ENCODE data around the gene MICAL3.

MICAL3 gene

DNA sequence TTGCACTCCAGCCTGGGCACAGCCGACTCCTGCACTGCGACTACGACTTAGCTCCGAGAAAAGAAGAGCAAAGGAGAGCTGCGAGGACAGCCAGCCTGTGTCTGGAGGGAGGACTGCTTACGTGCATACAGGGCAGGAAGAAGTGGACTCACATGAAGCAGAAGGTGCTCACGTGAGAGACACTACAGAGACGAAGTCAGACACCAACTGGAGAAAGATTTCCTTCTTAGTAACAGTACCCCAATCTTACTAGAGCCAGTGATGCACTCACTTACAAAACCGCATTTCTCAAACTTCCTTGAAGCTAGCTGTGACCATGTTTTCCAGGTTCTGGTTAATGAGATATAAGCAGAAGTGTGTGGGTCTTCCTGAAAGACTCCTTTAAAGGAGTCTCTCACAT, 67.7 kb downstream of the MICAL3 start:
- Histone ChIP-seq H3K9ac (ENCODE audit: low read depth, low read length) (no peak overlapping the region), H3K9me3 (ENCODE audit: control insufficient read depth, insufficient read depth, low read length) (no peaks in the 10 kb centered on the region), H3K4me1 (ENCODE audit: insufficient read depth, low read length) (no peaks in the 10 kb centered on the region), H3K36me3 (ENCODE audit: insufficient read depth, low read length) (no peaks in the 10 kb centered on the region)

DNA sequence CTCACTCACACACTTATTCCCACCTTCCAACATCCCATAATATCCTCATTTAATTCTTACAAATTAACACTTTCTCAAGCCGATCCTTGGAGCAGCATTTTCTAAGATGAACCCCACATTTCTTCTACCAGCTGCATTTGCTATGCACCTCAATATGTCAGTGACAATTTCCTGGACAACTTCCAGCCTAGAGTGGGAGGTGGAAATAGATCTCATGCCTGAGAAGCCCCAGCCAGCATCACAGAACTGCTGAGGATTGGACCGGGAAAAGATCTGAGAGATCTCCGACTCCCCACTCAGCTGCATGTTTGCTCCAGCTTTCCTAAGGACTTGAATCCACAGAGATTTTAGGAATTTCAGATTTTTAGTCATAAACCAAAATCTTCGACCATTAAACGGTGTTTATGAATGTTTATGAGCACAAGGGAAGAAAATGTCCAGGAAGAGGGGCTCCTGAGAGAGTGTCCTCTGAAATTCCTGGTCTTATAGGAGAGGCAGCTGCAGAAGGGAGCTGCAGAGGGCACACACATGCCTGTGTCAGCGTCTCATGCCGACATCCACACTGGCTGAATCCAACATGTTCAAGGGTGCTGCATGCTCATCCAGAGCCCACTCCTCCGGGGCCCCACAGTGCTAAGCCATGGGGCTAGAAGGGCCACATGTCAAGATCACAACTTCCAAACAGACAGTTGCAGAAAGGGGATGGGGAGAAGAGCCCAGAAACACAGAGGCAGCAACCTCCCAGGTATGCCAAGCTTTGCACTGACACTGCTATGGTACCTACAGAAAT, 68.6 kb downstream of the MICAL3 start:
- Histone ChIP-seq H3K36me3 (ENCODE audit: insufficient read depth, low read length) (no peaks in the 10 kb centered on the region), H3K9ac (ENCODE audit: low read depth, low read length) (no peak overlapping the region), H3K4me1 (ENCODE audit: insufficient read depth, low read length) (no peaks in the 10 kb centered on the region), H3K9me3 (ENCODE audit: control insufficient read depth, insufficient read depth, low read length) (no peaks in the 10 kb centered on the region)

DNA sequence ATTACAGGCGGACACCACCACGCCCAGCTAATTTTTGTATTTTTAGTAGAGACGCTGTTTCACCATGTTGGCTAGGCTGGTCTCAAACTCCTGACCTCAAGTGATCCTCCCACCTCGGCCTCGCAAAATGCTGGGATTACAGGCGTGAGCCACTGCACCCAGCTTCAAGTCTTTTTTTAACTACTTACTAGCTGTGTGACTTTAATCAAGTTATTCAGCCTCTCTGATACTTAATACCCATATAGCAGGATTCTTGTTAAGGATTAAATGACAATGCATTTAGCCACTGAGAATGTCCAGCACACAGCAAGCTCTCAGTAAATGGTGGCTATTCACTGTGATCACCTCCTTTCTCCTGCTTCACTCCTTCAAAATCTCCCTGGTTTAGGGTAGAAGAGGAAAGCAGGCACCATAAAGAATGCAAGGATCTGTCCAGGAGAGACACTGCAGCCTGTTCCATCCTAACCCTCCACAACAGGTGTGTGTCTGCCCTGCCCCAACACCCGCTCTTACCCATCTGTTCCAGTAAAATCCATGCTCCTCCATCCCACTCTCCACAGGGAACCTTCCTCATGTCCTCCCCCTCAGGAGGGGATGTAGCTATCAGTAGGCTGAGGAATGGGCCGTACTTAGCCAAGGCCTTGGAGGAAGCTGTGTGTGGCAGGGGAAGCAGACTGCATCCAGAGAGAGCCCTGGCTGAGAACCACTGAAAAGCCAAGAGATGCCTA, 69.3 kb downstream of the MICAL3 start:
- no peaks in the 10 kb centered on the region for H3K4me1 ChIP-seq (ENCODE audit: insufficient read depth, low read length)
- no peaks in the 10 kb centered on the region for H3K36me3 ChIP-seq (ENCODE audit: insufficient read depth, low read length)
- H3K9me3 ChIP-seq (ENCODE audit: control insufficient read depth, insufficient read depth, low read length): no peaks in the 10 kb centered on the region
- no peak overlapping the region for H3K9ac ChIP-seq (ENCODE audit: low read depth, low read length)

DNA sequence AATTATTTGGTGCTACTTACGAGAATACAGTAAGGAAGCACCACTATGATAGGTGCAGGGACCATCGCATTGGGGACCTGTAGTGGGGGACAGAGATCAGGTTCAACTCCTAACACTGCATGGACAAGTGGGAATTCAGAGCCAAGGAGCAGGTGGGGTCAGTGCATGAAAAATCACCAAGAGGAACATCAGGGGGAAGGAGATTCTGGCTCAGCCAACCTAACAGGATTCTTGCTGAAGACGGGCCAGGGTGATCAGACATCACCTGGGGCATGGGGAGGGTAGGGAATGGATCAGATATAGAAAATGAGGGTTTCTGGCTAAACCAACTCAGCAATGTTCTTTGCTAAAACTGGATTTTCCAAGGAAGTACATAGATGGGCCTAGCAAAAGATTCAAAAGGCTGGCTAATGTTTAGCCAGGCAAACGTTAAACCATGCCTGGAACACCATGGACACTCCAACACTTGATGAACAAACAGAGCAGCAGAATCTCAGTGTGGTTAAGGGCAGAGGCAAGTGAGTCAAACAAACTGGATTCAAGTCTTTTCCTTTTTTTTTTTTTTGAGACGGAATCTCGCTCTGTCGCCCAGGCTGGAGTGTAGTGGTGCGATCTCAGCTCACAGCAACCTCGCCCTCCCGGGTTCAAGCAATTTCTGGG, 70.0 kb downstream of the MICAL3 start:
- Histone ChIP-seq H3K9me3 (ENCODE audit: control insufficient read depth, insufficient read depth, low read length) (no peaks in the 10 kb centered on the region), H3K4me1 (ENCODE audit: insufficient read depth, low read length) (no peaks in the 10 kb centered on the region), H3K9ac (ENCODE audit: low read depth, low read length) (no peak overlapping the region), H3K36me3 (ENCODE audit: insufficient read depth, low read length) (no peaks in the 10 kb centered on the region)

DNA sequence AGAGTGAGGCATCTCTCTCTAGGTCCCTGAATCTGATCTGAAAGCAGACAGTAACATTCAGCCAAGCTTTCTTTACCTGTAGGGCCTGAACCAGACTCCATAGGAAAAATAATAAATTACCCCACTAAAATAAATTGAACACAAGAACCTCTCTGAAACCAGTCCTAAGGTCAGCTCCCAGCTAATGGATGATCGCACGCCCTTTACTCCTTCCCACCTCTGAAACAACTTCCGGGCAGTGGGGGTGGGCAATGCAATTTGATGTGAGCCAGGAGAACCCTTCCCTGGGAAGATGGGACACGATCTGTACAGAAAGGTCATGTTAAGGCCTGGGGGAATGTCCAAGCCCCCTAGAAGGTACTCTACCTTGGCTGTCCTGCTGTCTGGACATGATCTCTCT, 71.2 kb downstream of the MICAL3 start:
- no peaks in the 10 kb centered on the region for H3K4me1 ChIP-seq (ENCODE audit: insufficient read depth, low read length)
- no peak overlapping the region for H3K9ac ChIP-seq (ENCODE audit: low read depth, low read length)
- H3K36me3 ChIP-seq (ENCODE audit: insufficient read depth, low read length): no peaks in the 10 kb centered on the region
- H3K9me3 ChIP-seq (ENCODE audit: control insufficient read depth, insufficient read depth, low read length): no peaks in the 10 kb centered on the region

DNA sequence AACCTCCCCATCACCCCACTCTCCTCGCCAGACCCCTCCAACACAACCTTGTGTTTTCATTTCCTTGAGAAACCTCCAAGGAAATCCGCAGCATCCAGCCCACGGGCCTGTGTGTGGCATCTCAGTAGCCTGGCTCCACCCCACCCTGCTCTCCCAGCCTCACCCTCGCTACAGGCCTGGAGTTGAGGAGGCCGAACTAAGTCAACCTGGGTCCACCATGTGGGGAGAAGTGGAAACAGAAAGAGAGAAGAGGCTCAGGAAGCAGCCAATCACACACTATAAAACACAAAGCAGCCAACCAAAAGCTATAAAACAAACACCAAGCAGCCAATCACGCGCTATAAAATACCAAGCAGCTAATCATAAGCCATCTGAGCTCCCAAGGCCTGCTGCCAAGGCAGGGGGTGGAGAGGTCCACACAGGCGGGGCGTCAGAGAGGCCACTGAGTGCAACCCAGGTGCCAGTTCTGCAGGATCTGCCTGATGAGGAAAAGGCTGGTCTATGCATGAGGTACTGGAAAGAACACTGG, 72.0 kb downstream of the MICAL3 start:
- no peaks in the 10 kb centered on the region for H3K4me1 ChIP-seq (ENCODE audit: insufficient read depth, low read length)
- H3K9me3 ChIP-seq (ENCODE audit: control insufficient read depth, insufficient read depth, low read length): no peaks in the 10 kb centered on the region
- no peak overlapping the region for H3K9ac ChIP-seq (ENCODE audit: low read depth, low read length)
- H3K36me3 ChIP-seq (ENCODE audit: insufficient read depth, low read length): no peaks in the 10 kb centered on the region

DNA sequence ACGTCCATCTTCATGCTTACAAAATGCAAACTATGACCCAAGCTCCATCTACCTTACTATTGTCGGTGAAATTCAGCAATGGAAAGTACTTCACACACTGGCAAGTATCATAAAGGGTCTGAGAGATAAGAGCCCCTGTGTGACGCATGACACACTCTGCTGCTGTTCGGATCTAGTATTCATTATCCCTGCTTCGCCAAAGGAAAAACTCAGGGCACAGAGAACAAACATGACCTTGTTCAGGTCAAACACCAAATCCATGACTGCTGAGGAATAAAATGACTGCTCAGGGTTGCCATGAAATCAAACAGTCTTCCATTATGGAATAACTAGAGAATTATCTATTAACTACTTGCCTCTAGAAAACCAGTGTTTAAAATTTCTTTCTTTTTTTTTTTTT, 73.0 kb downstream of the MICAL3 start:
- no peak overlapping the region for H3K9ac ChIP-seq (ENCODE audit: low read depth, low read length)
- no peaks in the 10 kb centered on the region for H3K36me3 ChIP-seq (ENCODE audit: insufficient read depth, low read length)
- H3K4me1 ChIP-seq (ENCODE audit: insufficient read depth, low read length): peaks cover 5% of the 10 kb centered on the region
- no peaks in the 10 kb centered on the region for H3K9me3 ChIP-seq (ENCODE audit: control insufficient read depth, insufficient read depth, low read length)

DNA sequence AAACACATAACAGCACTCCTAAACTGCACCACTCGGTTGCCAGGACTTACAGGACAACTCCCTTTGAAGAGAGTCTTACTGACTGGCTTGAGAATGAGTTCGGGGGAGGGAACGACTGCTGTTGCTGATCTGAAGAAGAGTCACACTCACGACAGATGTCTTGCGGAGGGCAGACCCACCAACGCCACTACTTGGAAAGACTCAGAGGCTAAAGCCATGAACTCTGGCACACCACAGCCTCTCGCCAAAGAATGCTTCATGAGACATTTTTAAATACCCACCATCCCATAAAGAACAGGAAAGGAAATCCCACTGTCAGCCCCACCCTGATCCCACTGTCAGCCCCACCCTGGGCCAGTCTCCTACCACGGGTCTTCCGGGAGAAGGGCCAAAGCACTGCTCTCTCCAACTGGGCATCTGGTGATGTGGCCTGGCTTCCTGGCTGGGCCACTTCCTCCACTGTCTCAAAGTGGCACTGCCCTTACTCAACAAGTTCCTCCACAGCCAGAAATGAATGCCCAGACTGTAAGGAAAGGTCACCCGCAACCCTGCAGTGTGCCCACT, 73.6 kb downstream of the MICAL3 start:
- Histone ChIP-seq H3K4me1 (ENCODE audit: insufficient read depth, low read length) (peaks cover 11% of the 10 kb centered on the region), H3K9me3 (ENCODE audit: control insufficient read depth, insufficient read depth, low read length) (no peaks in the 10 kb centered on the region), H3K9ac (ENCODE audit: low read depth, low read length) (no peak overlapping the region), H3K36me3 (ENCODE audit: insufficient read depth, low read length) (no peaks in the 10 kb centered on the region)

DNA sequence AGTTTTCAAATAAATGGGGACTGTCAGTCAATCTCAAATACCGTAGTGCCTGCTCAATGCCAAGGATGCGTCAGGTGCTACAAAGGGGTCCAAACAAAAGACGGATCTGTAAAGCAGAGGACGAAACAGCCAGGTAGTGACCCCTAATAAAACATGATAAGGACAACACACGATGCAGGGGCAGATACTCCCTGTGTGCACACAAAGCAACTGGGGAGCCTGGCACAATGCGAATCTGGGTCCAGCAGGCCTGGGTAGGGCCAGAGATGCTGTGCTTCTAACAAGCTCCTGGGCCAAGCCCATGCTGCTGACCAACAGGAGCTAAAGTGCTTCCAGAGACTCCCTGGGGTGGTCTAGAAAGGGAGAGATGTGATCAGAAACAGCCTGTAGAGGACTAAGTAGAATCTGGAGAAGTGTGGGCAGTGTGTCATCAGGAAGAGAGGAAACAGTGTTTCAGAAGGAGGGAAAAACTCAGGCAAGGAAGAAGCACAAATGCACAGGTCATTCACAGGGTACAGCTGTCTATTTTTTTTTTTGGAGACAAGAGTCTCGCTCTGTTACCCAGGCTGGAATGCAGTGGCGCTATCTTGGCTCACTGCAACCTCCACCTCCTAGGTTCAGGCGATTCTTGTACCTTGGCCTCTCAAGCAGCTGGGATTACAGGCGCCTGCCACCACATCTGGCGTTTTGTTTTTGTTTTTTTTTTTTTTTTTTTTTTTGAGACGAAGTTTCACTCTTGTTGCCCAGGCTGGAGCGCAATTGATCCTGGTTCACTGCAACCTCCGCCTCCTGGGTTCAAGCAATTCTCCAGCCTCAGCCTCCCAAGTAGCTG, 74.5 kb downstream of the MICAL3 start:
- Histone ChIP-seq H3K9ac (ENCODE audit: low read depth, low read length) (no peak overlapping the region), H3K9me3 (ENCODE audit: control insufficient read depth, insufficient read depth, low read length) (no peaks in the 10 kb centered on the region), H3K4me1 (ENCODE audit: insufficient read depth, low read length) (peaks cover 18% of the 10 kb centered on the region), H3K36me3 (ENCODE audit: insufficient read depth, low read length) (no peaks in the 10 kb centered on the region)

DNA sequence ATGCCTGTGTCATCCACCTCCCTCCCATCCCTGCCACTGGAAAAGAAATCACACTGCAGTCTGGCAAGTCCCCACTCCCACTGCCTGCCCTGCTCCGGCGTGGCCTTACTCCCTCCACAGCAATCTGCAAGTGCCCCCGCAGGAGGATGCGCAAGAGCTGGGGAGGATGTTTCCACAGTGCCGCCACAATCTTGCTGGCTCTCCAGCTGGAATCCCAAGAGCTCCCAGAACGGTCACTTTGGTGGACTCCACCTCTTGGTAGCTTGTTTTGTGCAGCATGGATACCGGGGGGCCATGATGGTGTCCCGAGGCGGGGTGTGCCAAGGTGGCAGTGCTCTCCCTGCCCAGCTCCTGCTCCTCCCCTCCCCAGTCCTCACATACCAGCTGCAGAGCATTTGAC, 76.3 kb downstream of the MICAL3 start:
- H3K36me3 ChIP-seq (ENCODE audit: insufficient read depth, low read length): no peaks in the 10 kb centered on the region
- H3K9ac ChIP-seq (ENCODE audit: low read depth, low read length): no peak overlapping the region
- no peaks in the 10 kb centered on the region for H3K9me3 ChIP-seq (ENCODE audit: control insufficient read depth, insufficient read depth, low read length)
- peaks cover 34% of the 10 kb centered on the region for H3K4me1 ChIP-seq (ENCODE audit: insufficient read depth, low read length)

DNA sequence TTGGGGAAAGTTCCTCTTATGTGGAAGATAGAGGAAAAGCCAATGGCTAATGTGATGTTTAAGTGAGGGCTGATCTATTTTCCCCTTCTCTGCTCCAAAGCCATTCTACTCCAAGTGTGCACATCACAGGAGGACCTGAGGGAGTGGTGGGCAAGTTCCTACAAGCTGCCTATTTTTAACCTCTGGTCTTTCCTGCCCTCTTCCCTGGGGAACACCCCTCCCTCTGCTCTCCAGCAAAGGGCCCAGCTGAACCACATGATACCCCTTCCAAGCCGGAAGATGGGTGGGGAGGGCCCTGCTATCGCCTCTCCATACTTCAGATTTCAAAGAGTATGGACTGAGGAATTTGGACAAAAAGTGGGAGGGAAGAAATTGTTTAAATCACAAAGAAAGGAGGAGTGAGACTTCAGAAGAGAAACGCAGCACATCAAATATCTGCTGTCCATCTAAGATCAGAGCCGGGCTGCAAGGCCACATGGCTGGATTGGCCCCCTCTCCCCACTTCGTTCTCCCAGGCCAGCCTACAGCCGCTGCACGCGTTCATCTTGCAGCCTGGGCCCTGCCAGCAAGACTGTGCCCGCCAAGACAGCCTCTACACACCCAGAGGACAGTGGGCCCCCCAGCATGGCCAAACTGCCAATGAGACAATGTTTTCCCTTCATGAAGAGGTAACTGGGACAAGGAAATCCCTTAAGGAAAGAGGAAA, 77.5 kb downstream of the MICAL3 start:
- Histone ChIP-seq H3K4me1 (ENCODE audit: insufficient read depth, low read length) (peaks cover 34% of the 10 kb centered on the region), H3K9me3 (ENCODE audit: control insufficient read depth, insufficient read depth, low read length) (no peaks in the 10 kb centered on the region), H3K36me3 (ENCODE audit: insufficient read depth, low read length) (no peaks in the 10 kb centered on the region), H3K9ac (ENCODE audit: low read depth, low read length) (no peak overlapping the region)

DNA sequence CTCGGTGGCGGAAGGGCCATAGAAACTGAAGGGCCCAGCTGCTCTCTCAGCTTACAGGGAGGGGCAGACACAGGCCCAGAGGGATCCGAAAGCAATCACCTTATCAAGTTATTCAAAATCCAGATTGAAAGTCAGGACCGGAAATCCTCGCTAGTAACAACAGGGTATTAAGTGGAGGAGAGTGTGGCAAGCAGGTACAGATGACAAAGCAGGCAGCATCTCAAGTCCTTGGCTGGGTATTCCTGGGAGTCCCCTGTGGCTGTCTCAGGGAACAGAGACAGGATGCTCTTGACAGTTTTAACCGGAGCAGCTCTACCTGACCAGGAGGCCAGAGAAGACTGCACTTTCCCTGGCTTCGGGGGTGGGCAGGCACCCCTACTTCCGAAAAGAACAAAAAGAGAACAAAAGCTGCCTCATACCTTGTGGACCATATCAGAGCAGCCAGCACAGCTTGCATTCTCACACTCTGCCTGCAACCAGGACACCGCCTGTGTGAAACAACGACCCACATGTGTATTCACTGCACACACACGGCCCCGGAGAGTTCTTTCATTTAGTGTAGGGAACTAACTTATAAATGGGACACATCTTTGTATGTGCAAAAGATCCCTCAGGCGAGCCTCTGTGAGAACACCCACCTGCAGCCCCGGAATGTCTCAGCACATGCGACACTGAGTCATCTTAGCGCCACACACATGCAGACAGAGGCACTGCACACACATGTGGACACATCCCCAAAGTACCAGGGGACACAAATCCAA, 78.3 kb downstream of the MICAL3 start:
- Histone ChIP-seq H3K9me3 (ENCODE audit: control insufficient read depth, insufficient read depth, low read length) (no peaks in the 10 kb centered on the region), H3K9ac (ENCODE audit: low read depth, low read length) (no peak overlapping the region), H3K36me3 (ENCODE audit: insufficient read depth, low read length) (no peaks in the 10 kb centered on the region), H3K4me1 (ENCODE audit: insufficient read depth, low read length) (peaks cover 34% of the 10 kb centered on the region)
